GM23338 (cell line): ENCODE measurements around the gene MRO. TPM values are rescaled to one million over a fixed set of nuclear protein-coding genes. Genes with fewer than 3 reads are reported as not detected.
A peak's percentile ranks its signal among the peaks of the same experiment; 100 is the strongest.

Source experiments
- ATAC-seq: fragments of 200-7000 bp; cut with Tn5 transposase; 3 replicates; pipeline ENCODE4 v1.9.1; 2020
- DNase-seq: peaks from one replicate; pipeline ENCODE4 v3.0.0-alpha.2; 2015; ENCODE audit warnings: low spot score
- H2AFZ ChIP-seq: fragments of 200-600 bp; sonication (generic); 2 replicates; pipeline ENCODE4 v1.8.0; 2016; ENCODE audit warnings: antibody characterized with exemption, mild to moderate bottlenecking, moderate library complexity
- H3F3A ChIP-seq: fragments of 200-600 bp; sonication (generic); replicated peaks from 2 replicates; pipeline ENCODE4 v1.8.0; 2017; ENCODE audit warnings: antibody characterized with exemption, mixed run types, low read depth
- H3K27ac ChIP-seq: fragments of 200-600 bp; sonication (generic); 2 replicates; pipeline ENCODE4 v1.6.1; 2016; ENCODE audit warnings: low read depth
- H3K27me3 ChIP-seq: fragments of 200-600 bp; sonication (generic); 2 replicates; pipeline ENCODE4 v1.8.0; 2016; ENCODE audit warnings: mild to moderate bottlenecking, mixed run types, moderate library complexity; ENCODE audit not compliant: insufficient read depth
- H3K36me3 ChIP-seq: fragments of 200-600 bp; sonication (generic); 2 replicates; pipeline ENCODE4 v1.8.0; 2016; ENCODE audit warnings: mild to moderate bottlenecking; ENCODE audit not compliant: insufficient read depth
- H3K4me1 ChIP-seq: fragments of 200-600 bp; sonication (generic); 2 replicates; pipeline ENCODE4 v1.8.0; 2016; ENCODE audit warnings: mild to moderate bottlenecking, moderate library complexity; ENCODE audit not compliant: insufficient read depth
- H3K4me2 ChIP-seq: fragments of 200-600 bp; sonication (generic); 2 replicates; pipeline ENCODE4 v1.7.1; 2017; ENCODE audit warnings: mixed run types
- H3K4me3 ChIP-seq: fragments of 200-600 bp; sonication (generic); 2 replicates; pipeline ENCODE4 v1.6.1; 2016; ENCODE audit warnings: mixed run types
- H3K79me2 ChIP-seq: fragments of 200-600 bp; sonication (generic); replicated peaks from 2 replicates; pipeline ENCODE4 v1.8.0; 2017; ENCODE audit warnings: mild to moderate bottlenecking; ENCODE audit not compliant: insufficient read depth
- H3K9me2 ChIP-seq: fragments of 200-600 bp; sonication (generic); 2 replicates; pipeline ENCODE4 v1.8.0; 2017; ENCODE audit not compliant: insufficient read depth
- H4K20me1 ChIP-seq: fragments of 200-600 bp; sonication (generic); replicated peaks from 2 replicates; pipeline ENCODE4 v1.8.0; 2017; ENCODE audit warnings: mild to moderate bottlenecking; ENCODE audit not compliant: insufficient read depth
- H3K27ac Mint-ChIP-seq: 2 replicates; pipeline ENCODE4 v1.8.0; 2020; ENCODE audit warnings: inconsistent platforms, mild to moderate bottlenecking, moderate library complexity, mixed read lengths
- H3K27me3 Mint-ChIP-seq: 3 replicates; pipeline ENCODE4 v1.8.0; 2022; ENCODE audit warnings: low read depth, mild to moderate bottlenecking, moderate library complexity, mixed read lengths, inconsistent platforms; ENCODE audit not compliant: insufficient read depth, poor library complexity
- H3K36me3 Mint-ChIP-seq: 3 replicates; pipeline ENCODE4 v1.8.0; 2021; ENCODE audit warnings: low read depth, mild to moderate bottlenecking, inconsistent platforms, moderate library complexity, mixed read lengths
- H3K4me1 Mint-ChIP-seq: 3 replicates; pipeline ENCODE4 v1.8.0; 2020; ENCODE audit warnings: mild to moderate bottlenecking, inconsistent platforms, mixed read lengths
- H3K4me3 Mint-ChIP-seq: 3 replicates; pipeline ENCODE4 v1.8.0; 2021; ENCODE audit warnings: moderate library complexity, mild to moderate bottlenecking, inconsistent platforms, mixed read lengths
- H3K9me3 Mint-ChIP-seq: 3 replicates; pipeline ENCODE4 v1.8.0; 2020; ENCODE audit warnings: moderate library complexity, mild to moderate bottlenecking, inconsistent platforms, mixed read lengths
- CREB1 ChIP-seq: fragments of 250-450 bp; sonication (Bioruptor Pico); IDR thresholded peaks from 2 replicates; pipeline ENCODE4 v1.5.0; 2020; ENCODE audit warnings: low read depth, mild to moderate bottlenecking, moderate library complexity
- ETS1 ChIP-seq: IDR thresholded peaks from 2 replicates; pipeline ENCODE4 v1.6.1; 2016; ENCODE audit warnings: antibody characterized with exemption
- EZH2 ChIP-seq: fragments of 200-600 bp; sonication (generic); IDR thresholded peaks from one replicate; pipeline ENCODE4 v1.8.0; 2017; ENCODE audit warnings: antibody characterized with exemption, mild to moderate bottlenecking, low read depth; ENCODE audit not compliant: unreplicated experiment
- EZH2phosphoT487 ChIP-seq: fragments of 200-600 bp; sonication (generic); IDR thresholded peaks from one replicate; pipeline ENCODE4 v1.8.1; 2018; ENCODE audit warnings: antibody characterized with exemption; ENCODE audit not compliant: unreplicated experiment
- JUNB ChIP-seq: IDR thresholded peaks from one replicate; pipeline ENCODE4 v1.6.1; 2016; ENCODE audit warnings: antibody characterized with exemption; ENCODE audit not compliant: unreplicated experiment
- NANOG ChIP-seq: IDR thresholded peaks from 2 replicates; pipeline ENCODE4 v1.6.1; 2016; ENCODE audit warnings: antibody characterized with exemption, borderline replicate concordance
- POLR2AphosphoS5 ChIP-seq: IDR thresholded peaks from 2 replicates; pipeline ENCODE4 v1.6.1; 2016; ENCODE audit warnings: antibody characterized with exemption, low read depth
- REST ChIP-seq: IDR thresholded peaks from one replicate; pipeline ENCODE4 v1.6.1; 2018; ENCODE audit warnings: antibody characterized with exemption; ENCODE audit not compliant: unreplicated experiment
- STAT1 ChIP-seq: IDR thresholded peaks from one replicate; pipeline ENCODE4 v1.6.1; 2016; ENCODE audit warnings: antibody characterized with exemption; ENCODE audit not compliant: unreplicated experiment
- ZNF114 ChIP-seq: fragments of 250-450 bp; sonication (Bioruptor Pico); IDR thresholded peaks from 2 replicates; pipeline ENCODE4 v1.5.0; 2020; ENCODE audit warnings: mild to moderate bottlenecking, moderate library complexity
- ZNF331 ChIP-seq: fragments of 250-450 bp; sonication (Bioruptor Pico); IDR thresholded peaks from 2 replicates; pipeline ENCODE4 v1.5.0; 2020; ENCODE audit warnings: low read depth, mild to moderate bottlenecking, moderate library complexity
- polyA plus RNA-seq: library from polyadenylated mRNA; unstranded; fragments of >200 nt; fragmentation: Nextera tagmentation; extraction: Ambion mirVana; gene quantifications from 2 replicates; pipeline ENCODE4 v1.2.1, GENCODE V29; 2016
- total RNA-seq: library from RNA; depleted of rRNA; stranded (reverse); fragments of >200 nt; shearing (Covaris generic); gene quantifications from 2 replicates; pipeline ENCODE4 v1.2.3, GENCODE V29; 2014
- TF ChIP-seq, protein P1 (sequence below), 2 experiments: fragments of 200-600 bp in 1 of 2; sonication (generic) in 1 of 2; conservative IDR thresholded peaks; 2 replicates each; pipeline versions ENCODE4 v1.5.1 to v1.6.1; 2016 to 2017; ENCODE audit warnings: antibody characterized with exemption in 2 of 2, low read depth in 2 of 2, mild to moderate bottlenecking in 2 of 2, moderate library complexity in 1 of 2
- TF ChIP-seq, protein P2 (sequence below): fragments of 250-450 bp; sonication (Bioruptor Pico); IDR thresholded peaks from 2 replicates; pipeline ENCODE4 v1.5.0; 2020; ENCODE audit warnings: mild to moderate bottlenecking, moderate library complexity

Gene MRO
- total and polyA plus RNA-seq, 2 experiments from 2014 or later: 0.78 to 0.80 TPM

GRCh38 chr18:50790948-50791347 lies 28.9 kb downstream of the MRO start:
- Histone ChIP-seq H3K27me3 (no peaks in the 10 kb centered on the region), H3K79me2 (no peaks in the 10 kb centered on the region), H2AFZ (peak overlapping the region; percentile 69; the same call in 1 of the 2 replicates), H3K4me2 (no peak overlapping the region), H3K4me3 (no peak overlapping the region), H3F3A (no peaks in the 10 kb centered on the region), H3K36me3 (no peaks in the 10 kb centered on the region), H3K27ac (no peak overlapping the region), H4K20me1 (no peaks in the 10 kb centered on the region), H3K4me1 (0 out of 2 replicates have a peak, but pooled peaks cover 4% of the 10 kb centered on the region), H3K9me2 (no peaks in the 10 kb centered on the region)
- H3K9me3 Mint-ChIP-seq: no peaks in the 10 kb centered on the region
- H3K27me3 Mint-ChIP-seq: peaks cover 8% of the 10 kb centered on the region
- ATAC-seq (no peak), DNase-seq (no peak)
- no peak for TF ChIP-seq JUNB
- no peak for TF ChIP-seq ZNF114 (CRISPR knock-in tag)
- no peak for TF ChIP-seq REST
- no peak for TF ChIP-seq EZH2phosphoT487
- TF ChIP-seq POLR2AphosphoS5: no peak
- TF ChIP-seq EZH2: no peak
- TF ChIP-seq, protein P1, sequence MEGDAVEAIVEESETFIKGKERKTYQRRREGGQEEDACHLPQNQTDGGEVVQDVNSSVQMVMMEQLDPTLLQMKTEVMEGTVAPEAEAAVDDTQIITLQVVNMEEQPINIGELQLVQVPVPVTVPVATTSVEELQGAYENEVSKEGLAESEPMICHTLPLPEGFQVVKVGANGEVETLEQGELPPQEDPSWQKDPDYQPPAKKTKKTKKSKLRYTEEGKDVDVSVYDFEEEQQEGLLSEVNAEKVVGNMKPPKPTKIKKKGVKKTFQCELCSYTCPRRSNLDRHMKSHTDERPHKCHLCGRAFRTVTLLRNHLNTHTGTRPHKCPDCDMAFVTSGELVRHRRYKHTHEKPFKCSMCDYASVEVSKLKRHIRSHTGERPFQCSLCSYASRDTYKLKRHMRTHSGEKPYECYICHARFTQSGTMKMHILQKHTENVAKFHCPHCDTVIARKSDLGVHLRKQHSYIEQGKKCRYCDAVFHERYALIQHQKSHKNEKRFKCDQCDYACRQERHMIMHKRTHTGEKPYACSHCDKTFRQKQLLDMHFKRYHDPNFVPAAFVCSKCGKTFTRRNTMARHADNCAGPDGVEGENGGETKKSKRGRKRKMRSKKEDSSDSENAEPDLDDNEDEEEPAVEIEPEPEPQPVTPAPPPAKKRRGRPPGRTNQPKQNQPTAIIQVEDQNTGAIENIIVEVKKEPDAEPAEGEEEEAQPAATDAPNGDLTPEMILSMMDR (conservative IDR thresholded peaks at IDR 0.05; ENCODE audit: low read depth in 2 of 2): no peak
- TF ChIP-seq CREB1: no peak
- no peak for TF ChIP-seq ETS1
- TF ChIP-seq, protein P2, sequence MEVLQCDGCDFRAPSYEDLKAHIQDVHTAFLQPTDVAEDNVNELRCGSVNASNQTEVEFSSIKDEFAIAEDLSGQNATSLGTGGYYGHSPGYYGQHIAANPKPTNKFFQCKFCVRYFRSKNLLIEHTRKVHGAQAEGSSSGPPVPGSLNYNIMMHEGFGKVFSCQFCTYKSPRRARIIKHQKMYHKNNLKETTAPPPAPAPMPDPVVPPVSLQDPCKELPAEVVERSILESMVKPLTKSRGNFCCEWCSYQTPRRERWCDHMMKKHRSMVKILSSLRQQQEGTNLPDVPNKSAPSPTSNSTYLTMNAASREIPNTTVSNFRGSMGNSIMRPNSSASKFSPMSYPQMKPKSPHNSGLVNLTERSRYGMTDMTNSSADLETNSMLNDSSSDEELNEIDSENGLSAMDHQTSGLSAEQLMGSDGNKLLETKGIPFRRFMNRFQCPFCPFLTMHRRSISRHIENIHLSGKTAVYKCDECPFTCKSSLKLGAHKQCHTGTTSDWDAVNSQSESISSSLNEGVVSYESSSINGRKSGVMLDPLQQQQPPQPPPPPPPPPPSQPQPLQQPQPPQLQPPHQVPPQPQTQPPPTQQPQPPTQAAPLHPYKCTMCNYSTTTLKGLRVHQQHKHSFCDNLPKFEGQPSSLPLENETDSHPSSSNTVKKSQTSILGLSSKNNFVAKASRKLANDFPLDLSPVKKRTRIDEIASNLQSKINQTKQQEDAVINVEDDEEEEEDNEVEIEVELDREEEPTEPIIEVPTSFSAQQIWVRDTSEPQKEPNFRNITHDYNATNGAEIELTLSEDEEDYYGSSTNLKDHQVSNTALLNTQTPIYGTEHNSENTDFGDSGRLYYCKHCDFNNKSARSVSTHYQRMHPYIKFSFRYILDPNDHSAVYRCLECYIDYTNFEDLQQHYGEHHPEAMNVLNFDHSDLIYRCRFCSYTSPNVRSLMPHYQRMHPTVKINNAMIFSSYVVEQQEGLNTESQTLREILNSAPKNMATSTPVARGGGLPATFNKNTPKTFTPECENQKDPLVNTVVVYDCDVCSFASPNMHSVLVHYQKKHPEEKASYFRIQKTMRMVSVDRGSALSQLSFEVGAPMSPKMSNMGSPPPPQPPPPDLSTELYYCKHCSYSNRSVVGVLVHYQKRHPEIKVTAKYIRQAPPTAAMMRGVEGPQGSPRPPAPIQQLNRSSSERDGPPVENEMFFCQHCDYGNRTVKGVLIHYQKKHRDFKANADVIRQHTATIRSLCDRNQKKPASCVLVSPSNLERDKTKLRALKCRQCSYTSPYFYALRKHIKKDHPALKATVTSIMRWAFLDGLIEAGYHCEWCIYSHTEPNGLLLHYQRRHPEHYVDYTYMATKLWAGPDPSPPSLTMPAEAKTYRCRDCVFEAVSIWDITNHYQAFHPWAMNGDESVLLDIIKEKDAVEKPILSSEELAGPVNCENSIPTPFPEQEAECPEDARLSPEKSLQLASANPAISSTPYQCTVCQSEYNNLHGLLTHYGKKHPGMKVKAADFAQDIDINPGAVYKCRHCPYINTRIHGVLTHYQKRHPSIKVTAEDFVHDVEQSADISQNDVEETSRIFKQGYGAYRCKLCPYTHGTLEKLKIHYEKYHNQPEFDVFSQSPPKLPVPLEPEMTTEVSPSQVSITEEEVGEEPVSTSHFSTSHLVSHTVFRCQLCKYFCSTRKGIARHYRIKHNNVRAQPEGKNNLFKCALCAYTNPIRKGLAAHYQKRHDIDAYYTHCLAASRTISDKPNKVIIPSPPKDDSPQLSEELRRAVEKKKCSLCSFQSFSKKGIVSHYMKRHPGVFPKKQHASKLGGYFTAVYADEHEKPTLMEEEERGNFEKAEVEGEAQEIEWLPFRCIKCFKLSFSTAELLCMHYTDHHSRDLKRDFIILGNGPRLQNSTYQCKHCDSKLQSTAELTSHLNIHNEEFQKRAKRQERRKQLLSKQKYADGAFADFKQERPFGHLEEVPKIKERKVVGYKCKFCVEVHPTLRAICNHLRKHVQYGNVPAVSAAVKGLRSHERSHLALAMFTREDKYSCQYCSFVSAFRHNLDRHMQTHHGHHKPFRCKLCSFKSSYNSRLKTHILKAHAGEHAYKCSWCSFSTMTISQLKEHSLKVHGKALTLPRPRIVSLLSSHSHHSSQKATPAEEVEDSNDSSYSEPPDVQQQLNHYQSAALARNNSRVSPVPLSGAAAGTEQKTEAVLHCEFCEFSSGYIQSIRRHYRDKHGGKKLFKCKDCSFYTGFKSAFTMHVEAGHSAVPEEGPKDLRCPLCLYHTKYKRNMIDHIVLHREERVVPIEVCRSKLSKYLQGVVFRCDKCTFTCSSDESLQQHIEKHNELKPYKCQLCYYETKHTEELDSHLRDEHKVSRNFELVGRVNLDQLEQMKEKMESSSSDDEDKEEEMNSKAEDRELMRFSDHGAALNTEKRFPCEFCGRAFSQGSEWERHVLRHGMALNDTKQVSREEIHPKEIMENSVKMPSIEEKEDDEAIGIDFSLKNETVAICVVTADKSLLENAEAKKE: no peak
- no peak for TF ChIP-seq NANOG
- no peak for TF ChIP-seq STAT1
- no peak for TF ChIP-seq ZNF331 (CRISPR knock-in tag)
- H3K27ac Mint-ChIP-seq: no peak overlapping the region
- H3K4me1 Mint-ChIP-seq: peaks cover 16% of the 10 kb centered on the region
- no peaks in the 10 kb centered on the region for H3K36me3 Mint-ChIP-seq
- H3K4me3 Mint-ChIP-seq: no peak overlapping the region
